Coronary artery (tissue), 2 donors: ENCODE measurements around the gene SCGN.

Experiments used
- DNase-seq: peaks from one replicate; pipeline ENCODE4 v3.0.0-alpha.2; 2017; ENCODE audit warnings: low spot score
- H3K27ac ChIP-seq, 2 donors: fragments of 200-600 bp; sonication (generic); one replicate each; pipeline ENCODE4 v1.5.1; 2016 to 2019
- H3K4me3 ChIP-seq: fragments of 200-600 bp; sonication (generic); 2 replicates; pipeline ENCODE4 v1.5.1; 2016; ENCODE audit warnings: mild to moderate bottlenecking, moderate library complexity
- CTCF ChIP-seq: fragments of 200-600 bp; sonication (generic); IDR thresholded peaks from one replicate; pipeline ENCODE4 v1.5.1; 2019; ENCODE audit warnings: antibody characterized with exemption

Gene SCGN

GRCh38 chr6:25669413-25669812 lies 17.4 kb downstream of the SCGN start:
- H3K27ac ChIP-seq: no peak overlapping the region
- no peak for TF ChIP-seq CTCF
- H3K4me3 ChIP-seq: no peak overlapping the region
- DNase-seq: no peak

GRCh38 chr6:25670208-25670607 lies 18.2 kb downstream of the SCGN start:
- no peak for TF ChIP-seq CTCF
- no peak overlapping the region for H3K4me3 ChIP-seq
- H3K27ac ChIP-seq: no peak overlapping the region
- no peak for DNase-seq

GRCh38 chr6:25670793-25671513 lies 18.9 kb downstream of the SCGN start:
- Histone ChIP-seq H3K27ac (no peak overlapping the region), H3K4me3 (no peak overlapping the region)
- no peak for DNase-seq
- no peak for TF ChIP-seq CTCF

GRCh38 chr6:25671652-25672051 lies 19.6 kb downstream of the SCGN start:
- Histone ChIP-seq H3K4me3 (no peak overlapping the region), H3K27ac (no peak overlapping the region)
- no peak for TF ChIP-seq CTCF
- no peak for DNase-seq

DNA sequence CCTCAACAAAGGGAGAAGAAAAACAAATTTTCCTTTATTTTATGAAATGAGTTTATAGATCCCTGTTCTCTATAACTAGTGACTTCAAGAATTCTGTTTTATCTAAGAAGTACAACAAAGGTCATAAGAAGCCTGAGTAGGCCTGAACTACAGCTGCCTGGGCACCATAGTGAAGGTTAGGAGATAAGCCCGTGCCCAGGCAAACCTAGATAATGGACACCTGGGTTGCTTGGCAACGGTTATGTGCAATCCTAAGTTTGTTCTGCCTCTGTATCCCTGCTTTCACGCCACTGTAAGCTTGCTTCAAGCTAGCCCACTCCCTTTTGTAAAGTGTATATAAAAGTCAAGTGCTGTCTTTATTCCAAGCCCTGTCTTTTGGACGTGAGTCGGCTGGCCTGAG lies 23.2 kb downstream of the SCGN start:
- no peak for DNase-seq
- TF ChIP-seq CTCF: no peak
- H3K4me3 ChIP-seq: no peak overlapping the region
- no peak overlapping the region for H3K27ac ChIP-seq

GRCh38 chr6:25676775-25677174 lies 24.8 kb downstream of the SCGN start:
- H3K4me3 ChIP-seq: no peak overlapping the region
- no peak for DNase-seq
- H3K27ac ChIP-seq: no peak overlapping the region
- no peak for TF ChIP-seq CTCF

DNA sequence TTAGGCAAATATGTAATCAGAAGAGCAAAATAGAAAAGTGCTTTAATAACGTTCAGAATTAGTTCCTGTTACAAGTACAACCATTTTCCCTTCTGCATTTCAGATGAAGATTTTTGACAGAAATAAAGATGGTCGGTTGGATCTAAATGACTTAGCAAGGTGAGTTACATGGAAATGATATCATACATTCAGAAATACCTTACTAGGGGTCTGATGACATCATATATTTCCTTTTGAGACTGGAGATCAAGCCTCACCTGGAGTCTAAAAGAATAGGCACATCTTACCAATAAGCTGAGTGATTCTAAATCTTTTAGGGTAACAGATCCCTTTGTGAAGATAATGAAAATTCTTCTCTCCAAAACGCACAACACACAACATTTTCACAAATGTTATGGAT lies 29.8 kb downstream of the SCGN start:
- Histone ChIP-seq H3K4me3 (no peak overlapping the region), H3K27ac (no peak overlapping the region)
- no peak for DNase-seq
- TF ChIP-seq CTCF: no peak
